NCI-H510A treated with DMSO at 0.1 percent for 48 hours (cell line): ENCODE results near the gene SREBF2.

Experiments used
- DNase-seq: peaks from one replicate; lab custom pipeline; 2025; lab: John Stamatoyannopoulos, UW

Gene SREBF2

GRCh38 chr22:41922328-41922727 lies 89.4 kb downstream of the SREBF2 start:
- no peak for DNase-seq

GRCh38 chr22:41922940-41923594 lies 90.2 kb downstream of the SREBF2 start:
- DNase-seq = no peak

GRCh38 chr22:41923595-41924276 lies 90.8 kb downstream of the SREBF2 start:
- no peak for DNase-seq

GRCh38 chr22:41925783-41926460 lies 93.0 kb downstream of the SREBF2 start:
- no peak for DNase-seq

- DNase-seq = no peak
Measured at GRCh38 chr22:41927813-41928212, 94.9 kb downstream of the SREBF2 start.

GRCh38 chr22:41928593-41929417 lies 95.9 kb downstream of the SREBF2 start:
- DNase-seq = no peak

- no peak for DNase-seq
Measured at GRCh38 chr22:41929418-41929810, 96.5 kb downstream of the SREBF2 start.

- no peak for DNase-seq
Measured at GRCh38 chr22:41931701-41932269, 98.9 kb downstream of the SREBF2 start.

- DNase-seq = no peak
Measured at GRCh38 chr22:41932353-41932752, 99.4 kb downstream of the SREBF2 start.

GRCh38 chr22:41933411-41934177 lies 100.7 kb downstream of the SREBF2 start:
- no peak for DNase-seq

- no peak for DNase-seq
Measured at GRCh38 chr22:41934284-41935014, 101.5 kb downstream of the SREBF2 start.

- DNase-seq = no peak
Measured at GRCh38 chr22:41935015-41935351, 102.1 kb downstream of the SREBF2 start.

- DNase-seq = no peak
Measured at GRCh38 chr22:41935509-41935908, 102.6 kb downstream of the SREBF2 start.

- no peak for DNase-seq
Measured at GRCh38 chr22:41936894-41937169, 103.9 kb downstream of the SREBF2 start.

- DNase-seq = peak; percentile 4
Measured at GRCh38 chr22:41939981-41940831, 107.3 kb downstream of the SREBF2 start.

- peak; percentile 63 for DNase-seq
Measured at GRCh38 chr22:41940832-41941765, 108.2 kb downstream of the SREBF2 start.

GRCh38 chr22:41943661-41944209 lies 110.8 kb downstream of the SREBF2 start:
- DNase-seq = no peak

GRCh38 chr22:41946629-41947423 lies 113.9 kb downstream of the SREBF2 start, which contains the start of gene CENPM:
CENPM (minus strand) TSS chr22:41947152; CDS start chr22:41947076, 76 bp downstream.
- DNase-seq = peak; percentile 85
